COLO668 (cell line): ENCODE data around the gene POLR2C.

Experiments used
- DNase-seq: peaks from one replicate; lab custom pipeline; 2025; ENCODE audit not compliant: unreplicated experiment; lab: John Stamatoyannopoulos, UW

The POLR2C gene

DNA sequence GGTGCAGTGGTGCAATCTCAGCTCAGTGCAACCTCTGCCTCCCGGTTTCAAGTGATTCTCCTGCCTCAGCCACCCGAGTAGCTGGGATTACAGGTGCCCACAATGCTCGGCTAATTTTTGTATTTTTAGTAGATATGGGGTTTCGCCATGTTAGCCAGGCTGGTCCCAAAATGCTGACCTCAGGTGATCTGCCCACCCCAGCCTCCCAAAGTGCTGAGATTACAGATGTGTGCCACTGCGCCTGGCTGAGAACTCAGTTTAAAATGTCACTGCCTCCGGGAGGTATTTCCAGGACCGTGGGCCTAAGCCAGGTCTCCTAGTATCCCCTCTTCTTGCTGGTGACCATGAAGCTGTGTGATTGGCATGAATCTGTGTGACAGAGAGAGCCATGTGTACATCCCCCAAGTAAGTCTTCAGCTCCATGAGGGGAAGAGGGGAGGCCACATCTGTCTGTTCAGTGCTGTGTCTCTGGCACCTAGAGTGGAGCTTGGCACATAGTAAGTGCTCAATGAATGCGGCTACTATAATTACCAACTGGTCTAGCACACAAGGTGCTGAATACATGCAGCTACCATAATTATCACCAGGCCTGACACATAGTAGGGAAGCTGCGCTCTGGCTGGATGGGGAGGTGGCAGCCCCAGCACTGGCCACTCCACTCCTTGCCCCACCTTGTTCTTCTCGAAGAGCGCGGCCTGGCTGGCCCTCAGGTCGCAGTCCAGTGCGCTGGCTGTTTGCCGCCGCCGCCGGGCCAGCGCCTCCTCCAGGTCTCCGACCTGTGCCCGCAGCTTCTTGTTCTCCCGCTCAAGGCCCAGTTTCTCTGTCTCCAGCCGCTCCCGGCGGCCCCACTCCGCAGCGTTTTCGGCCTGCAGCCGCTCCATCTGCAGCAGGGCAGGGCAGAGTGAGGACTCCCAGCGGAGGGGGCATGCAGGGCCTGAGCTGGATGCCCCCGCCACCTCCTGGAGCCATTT, 55.2 kb downstream of the POLR2C start:
- no peak for DNase-seq

DNA sequence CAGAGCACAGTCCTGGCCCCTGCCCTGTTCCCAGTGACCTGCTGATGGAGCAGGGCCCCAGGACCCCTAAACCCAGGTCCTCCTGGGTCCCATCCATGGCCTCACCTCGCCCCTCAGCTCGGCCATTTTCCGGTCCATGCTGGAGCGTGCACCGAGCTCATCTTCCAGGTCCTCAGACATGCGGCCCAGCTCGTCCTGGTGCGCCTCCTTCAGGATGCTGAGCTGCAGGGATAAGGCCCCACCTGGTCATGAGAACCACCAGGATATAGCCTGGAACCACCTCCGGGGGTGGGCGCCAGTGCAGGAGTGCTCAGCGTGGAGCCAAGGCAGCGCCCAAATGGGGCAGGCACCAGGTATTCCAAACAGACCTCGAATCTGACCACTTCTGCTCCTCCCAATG, 56.0 kb downstream of the POLR2C start:
- DNase-seq, result no peak

DNA sequence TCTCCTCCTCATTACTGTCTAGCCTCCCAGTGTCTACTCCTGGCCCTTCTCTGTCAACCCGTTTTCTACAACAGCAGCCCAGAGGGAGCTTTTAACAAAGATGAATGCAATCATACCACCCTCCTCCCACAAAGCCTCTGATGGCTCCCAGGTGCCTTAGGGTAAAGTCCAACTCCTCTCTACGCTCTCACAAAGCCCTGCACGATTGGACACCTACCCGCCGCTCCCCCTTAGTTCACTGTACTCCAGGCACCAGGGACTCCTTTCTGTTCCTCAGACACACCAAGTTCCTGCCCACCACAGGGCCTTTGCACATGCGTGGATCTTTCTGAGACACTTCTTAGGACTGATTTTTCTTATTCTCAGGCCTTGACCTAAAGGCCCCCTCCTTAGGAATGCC, 56.4 kb downstream of the POLR2C start:
- no peak for DNase-seq

DNA sequence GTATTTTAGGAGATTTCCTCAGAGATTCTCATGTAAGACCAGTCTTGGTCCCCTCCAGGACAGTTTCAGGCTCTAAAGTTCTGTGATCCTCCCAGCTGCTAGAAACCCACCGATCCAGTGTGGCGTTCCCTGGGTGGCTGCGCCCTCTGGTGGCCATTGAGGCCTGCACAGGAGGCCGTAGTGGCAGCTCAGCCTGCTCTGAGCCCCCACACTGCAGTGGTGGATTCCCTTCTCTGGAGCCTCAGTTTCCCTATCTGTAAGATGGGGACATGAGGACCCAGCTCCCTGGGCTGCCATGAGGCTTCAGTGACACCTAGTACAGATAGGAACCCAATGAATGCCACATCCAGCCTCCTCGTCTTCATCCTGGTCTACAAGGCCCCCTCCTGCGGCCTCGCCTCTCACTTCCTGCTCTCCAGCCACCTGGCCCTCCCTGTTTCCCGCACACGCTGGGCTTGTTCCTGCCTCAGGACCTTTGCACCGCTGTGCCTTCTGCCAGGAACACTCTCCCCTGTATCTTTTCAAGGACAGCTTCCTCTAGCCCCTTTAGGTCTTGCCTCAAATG, 57.4 kb downstream of the POLR2C start:
- DNase-seq, result peak; percentile 77
